H9 (cell line): Measurements from ENCODE around the gene PAX3. TPM values are rescaled to one million over a fixed set of nuclear protein-coding genes. Genes with fewer than 3 reads are reported as not detected.
A peak's percentile ranks its signal among the peaks of the same experiment; 100 is the strongest.

Experiments
- DNase-seq: peaks from one replicate; pipeline ENCODE4 v3.0.0-alpha.2; 2017
- H2AFZ ChIP-seq: one replicate; pipeline ENCODE4 v1.6.1; 2013; ENCODE audit warnings: mild to moderate bottlenecking, low read length, control low read depth, moderate library complexity
- H2AK5ac ChIP-seq: 2 replicates; pipeline ENCODE4 v1.6.1; 2013; ENCODE audit warnings: low read length, control low read depth, mixed read lengths; ENCODE audit not compliant: insufficient read length
- H2BK120ac ChIP-seq: one replicate; pipeline ENCODE4 v1.6.1; 2013; ENCODE audit warnings: low read depth, mild to moderate bottlenecking, low read length, control low read depth, inconsistent platforms; ENCODE audit not compliant: poor library complexity, severe bottlenecking
- H2BK12ac ChIP-seq: 2 replicates; pipeline ENCODE4 v1.6.1; 2013; ENCODE audit warnings: low read length, control low read depth, mixed read lengths, low read depth; ENCODE audit not compliant: insufficient read length
- H2BK15ac ChIP-seq: 2 replicates; pipeline ENCODE4 v1.6.1; 2013; ENCODE audit warnings: low read depth, low read length, control low read depth
- H2BK20ac ChIP-seq: one replicate; pipeline ENCODE4 v1.6.1; 2013; ENCODE audit warnings: low read depth, mild to moderate bottlenecking, low read length, control low read depth, inconsistent platforms; ENCODE audit not compliant: poor library complexity, severe bottlenecking
- H2BK5ac ChIP-seq: 2 replicates; pipeline ENCODE4 v1.6.1; 2013; ENCODE audit warnings: low read length, control low read depth, mixed read lengths; ENCODE audit not compliant: insufficient read length
- H3K14ac ChIP-seq: 2 replicates; pipeline ENCODE4 v1.6.1; 2013; ENCODE audit warnings: low read length, control low read depth; ENCODE audit not compliant: insufficient read depth
- H3K18ac ChIP-seq: 2 replicates; pipeline ENCODE4 v1.6.1; 2013; ENCODE audit warnings: low read depth, mild to moderate bottlenecking, mixed read lengths, low read length, control low read depth; ENCODE audit not compliant: insufficient read length
- H3K23ac ChIP-seq: 2 replicates; pipeline ENCODE4 v1.6.1; 2013; ENCODE audit warnings: low read length, control low read depth, mixed read lengths, low read depth; ENCODE audit not compliant: insufficient read length
- H3K23me2 ChIP-seq: 2 replicates; pipeline ENCODE4 v1.6.1; 2013; ENCODE audit warnings: low read depth, mild to moderate bottlenecking, mixed read lengths, low read length, control low read depth; ENCODE audit not compliant: insufficient read length, poor library complexity, severe bottlenecking
- H3K27ac ChIP-seq: 2 replicates; pipeline ENCODE4 v1.5.1; 2013; ENCODE audit warnings: low read length, control low read depth, mixed read lengths, low read depth; ENCODE audit not compliant: insufficient read length
- H3K27me3 ChIP-seq: 2 replicates; pipeline ENCODE4 v1.6.1; 2013; ENCODE audit warnings: low read length, control low read depth, inconsistent platforms; ENCODE audit not compliant: insufficient read depth
- H3K4ac ChIP-seq: 2 replicates; pipeline ENCODE4 v1.6.1; 2013; ENCODE audit warnings: low read depth, mild to moderate bottlenecking, control low read depth, inconsistent platforms, low read length, moderate library complexity
- H3K4me1 ChIP-seq: 2 replicates; pipeline ENCODE4 v1.6.1; 2013; ENCODE audit warnings: low read length, control low read depth, inconsistent platforms; ENCODE audit not compliant: insufficient read depth
- H3K4me2 ChIP-seq: 2 replicates; pipeline ENCODE4 v1.6.1; 2013; ENCODE audit warnings: low read length, control low read depth, mixed read lengths; ENCODE audit not compliant: insufficient read length, insufficient read depth
- H3K56ac ChIP-seq: 2 replicates; pipeline ENCODE4 v1.6.1; 2013; ENCODE audit warnings: low read depth, mild to moderate bottlenecking, mixed read lengths, low read length, control low read depth; ENCODE audit not compliant: insufficient read length
- H3K79me1 ChIP-seq: 2 replicates; pipeline ENCODE4 v1.6.1; 2013; ENCODE audit warnings: low read depth, mild to moderate bottlenecking, moderate library complexity, low read length, control low read depth, inconsistent platforms; ENCODE audit not compliant: insufficient read depth, poor library complexity, severe bottlenecking
- H3K79me2 ChIP-seq: 2 replicates; pipeline ENCODE4 v1.6.1; 2013; ENCODE audit warnings: low read length, control low read depth, inconsistent platforms; ENCODE audit not compliant: insufficient read depth
- H3K9ac ChIP-seq: 2 replicates; pipeline ENCODE4 v1.6.1; 2013; ENCODE audit warnings: low read length, control low read depth, mixed read lengths; ENCODE audit not compliant: insufficient read length; ENCODE audit errors: extremely low read depth
- H3K9me3 ChIP-seq: one replicate; pipeline ENCODE4 v1.6.1; 2013; ENCODE audit warnings: low read depth, low read length, inconsistent platforms; ENCODE audit not compliant: control insufficient read depth
- H3T11ph ChIP-seq: one replicate; pipeline ENCODE4 v1.6.1; 2013; ENCODE audit warnings: mild to moderate bottlenecking, low read length, control low read depth, inconsistent platforms
- H4K20me1 ChIP-seq: one replicate; pipeline ENCODE4 v1.6.1; 2013; ENCODE audit not compliant: control insufficient read depth, insufficient read length, insufficient read depth
- H4K5ac ChIP-seq: 2 replicates; pipeline ENCODE4 v1.6.1; 2013; ENCODE audit warnings: low read depth, mild to moderate bottlenecking, mixed read lengths, low read length, control low read depth; ENCODE audit not compliant: insufficient read length
- H4K8ac ChIP-seq: replicated peaks from 2 replicates; pipeline ENCODE4 v1.6.1; 2013; ENCODE audit warnings: low read length, control low read depth, mixed read lengths, low read depth; ENCODE audit not compliant: insufficient read length
- H4K91ac ChIP-seq: 2 replicates; pipeline ENCODE4 v1.6.1; 2013; ENCODE audit warnings: low read depth, mild to moderate bottlenecking, moderate library complexity, mixed read lengths, low read length, control low read depth; ENCODE audit not compliant: insufficient read length
- H3K27ac Mint-ChIP-seq, 3 experiments: 2 replicates in 2 of 3; 3 replicates in 1 of 3; pipeline ENCODE4 v1.8.0; 2020 to 2021; ENCODE audit warnings: mixed read lengths in 3 of 3, mild to moderate bottlenecking in 1 of 3, moderate library complexity in 1 of 3
- H3K27me3 Mint-ChIP-seq: 2 replicates; pipeline ENCODE4 v1.8.0; 2021; ENCODE audit warnings: low read depth, mild to moderate bottlenecking, moderate library complexity, mixed read lengths
- H3K36me3 Mint-ChIP-seq, 3 experiments: 2 replicates in 2 of 3; 3 replicates in 1 of 3; pipeline ENCODE4 v1.8.0; 2020 to 2021; ENCODE audit warnings: low read depth in 3 of 3, mixed read lengths in 3 of 3; ENCODE audit not compliant: insufficient read depth in 1 of 3
- H3K4me1 Mint-ChIP-seq, 2 experiments: 2 replicates each; pipeline ENCODE4 v1.8.0; 2020; ENCODE audit warnings: mixed read lengths in 2 of 2
- H3K4me3 Mint-ChIP-seq, 2 experiments: 2 replicates in 1 of 2; 3 replicates in 1 of 2; pipeline ENCODE4 v1.8.0; 2020 to 2021; ENCODE audit warnings: mild to moderate bottlenecking in 2 of 2, mixed read lengths in 2 of 2, moderate library complexity in 1 of 2
- H3K9me3 Mint-ChIP-seq, 2 experiments: 2 replicates in 1 of 2; 3 replicates in 1 of 2; pipeline ENCODE4 v1.8.0; 2020; ENCODE audit warnings: mild to moderate bottlenecking in 2 of 2, mixed read lengths in 2 of 2, moderate library complexity in 1 of 2
- CTCF ChIP-seq: fragments of 200-600 bp; sonication (generic); conservative IDR thresholded peaks from 3 replicates; pipeline ENCODE4 v1.8.0; 2021; ENCODE audit warnings: antibody characterized with exemption, mild to moderate bottlenecking
- WGBS: extraction: QIAGEN DNeasy Blood & Tissue Kit; methylation state at CpG from one replicate; pipeline ENCODE4 v1.1.7; 2013; ENCODE audit warnings: missing lambda C conversion rate, low lambda C conversion rate, mixed read lengths; ENCODE audit not compliant: insufficient read length; ENCODE audit errors: extremely low coverage; 5-methylcytosine and 5-hydroxymethylcytosine counted together
- total RNA-seq: library from RNA; stranded (reverse); gene quantifications from 2 replicates; pipeline ENCODE4 v1.2.1, GENCODE V29; 2021

PAX3 gene
- total RNA-seq, 1 experiment from 2014 or later: not detected

DNA sequence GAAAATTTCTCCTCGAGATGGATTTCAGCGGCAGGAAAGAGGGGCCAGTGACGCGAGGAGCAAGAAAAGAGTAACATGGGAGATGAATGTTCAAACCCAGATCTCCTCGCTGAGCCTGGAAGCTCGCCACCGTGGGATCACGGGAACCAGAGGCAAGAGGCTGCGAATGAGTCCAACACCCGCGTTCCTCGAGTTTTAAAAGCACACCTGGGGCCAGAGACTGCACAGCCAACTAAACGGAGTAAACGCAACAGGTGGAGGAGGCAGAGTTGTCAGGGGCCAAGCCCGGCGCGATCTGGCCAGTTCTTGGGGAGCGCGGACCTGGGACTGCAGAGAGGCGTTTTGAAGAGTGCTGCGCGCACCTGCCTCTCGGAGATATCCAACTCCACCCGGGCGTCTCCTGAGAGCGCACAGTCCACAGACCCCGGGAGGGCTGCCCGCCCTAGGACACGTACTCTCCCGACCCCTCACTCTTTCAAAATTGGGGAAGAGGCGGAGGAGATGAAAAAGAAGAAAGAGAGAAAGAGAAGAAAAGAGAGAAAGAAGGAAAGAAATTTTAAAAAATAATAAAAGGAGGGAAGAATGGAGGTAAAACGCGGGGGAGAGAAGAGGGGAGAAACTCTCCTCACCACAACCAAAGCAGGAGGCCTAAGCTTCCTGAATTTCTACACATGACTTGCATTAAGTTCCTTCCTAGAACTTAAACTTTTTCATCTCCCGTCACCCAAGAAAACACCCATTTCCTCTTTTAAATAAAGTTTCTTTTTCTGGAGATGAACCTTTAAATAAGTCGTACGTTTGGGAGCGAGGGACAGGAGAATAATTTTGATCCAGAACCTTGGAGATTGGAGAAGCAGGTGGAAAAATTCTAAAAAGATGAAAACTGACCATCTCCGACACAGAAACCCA, 5.3 kb upstream of the PAX3 start:
- H2BK15ac ChIP-seq: no peak overlapping the region
- H3K79me2 ChIP-seq: no peaks in the 10 kb centered on the region
- H4K91ac ChIP-seq: no peak overlapping the region
- no peak overlapping the region for H4K8ac ChIP-seq
- no peak overlapping the region for H2BK5ac ChIP-seq
- no peak overlapping the region for H3K18ac ChIP-seq
- no peak overlapping the region for H3K9ac ChIP-seq
- H3K56ac ChIP-seq: no peak overlapping the region
- no peak overlapping the region for H3K27ac Mint-ChIP-seq
- H3K27me3 ChIP-seq: peaks cover 100% of the 10 kb centered on the region
- no peak for TF ChIP-seq CTCF
- peaks cover 6 to 26% of the 10 kb centered on the region in 2 experiments for H3K9me3 Mint-ChIP-seq
- no CpG with 5 or more reads among the region's 38 CpGs for WGBS
- no peak overlapping the region for H3K23ac ChIP-seq
- no peak overlapping the region for H3K14ac ChIP-seq
- no peak overlapping the region for H3K4me2 ChIP-seq
- no peak overlapping the region for H2BK120ac ChIP-seq
- H2AK5ac ChIP-seq: no peak overlapping the region
- H3T11ph ChIP-seq: no peak overlapping the region
- no peaks in the 10 kb centered on the region for H3K9me3 ChIP-seq
- no peak for DNase-seq
- H3K27ac ChIP-seq: no peak overlapping the region
- peak overlapping the region in 1 of 2 experiments; percentile 45; a peak in 2 of 5 replicates for H3K4me3 Mint-ChIP-seq
- H3K4ac ChIP-seq: no peak overlapping the region
- H3K79me1 ChIP-seq: no peaks in the 10 kb centered on the region
- no peaks in the 10 kb centered on the region for H3K36me3 Mint-ChIP-seq
- no peak overlapping the region for H2BK20ac ChIP-seq
- no peaks in the 10 kb centered on the region for H4K20me1 ChIP-seq
- H3K27me3 Mint-ChIP-seq: peaks cover 100% of the 10 kb centered on the region
- H2AFZ ChIP-seq: no peak overlapping the region
- no peak overlapping the region for H4K5ac ChIP-seq
- H3K4me1 ChIP-seq: peaks cover 1% of the 10 kb centered on the region; the same call in 1 of the 2 replicates
- no peak overlapping the region for H2BK12ac ChIP-seq
- H3K23me2 ChIP-seq: peaks cover 9% of the 10 kb centered on the region
- H3K4me1 Mint-ChIP-seq: peaks cover 28 to 74% of the 10 kb centered on the region in 2 experiments
